Panc1 (cell line): ENCODE data around the gene CTNNBIP1. TPM values are rescaled to one million over a fixed set of nuclear protein-coding genes. Genes with fewer than 3 reads are reported as not detected.

Source experiments
- ATAC-seq: fragments of 200-7000 bp; cut with Tn5 transposase; 2 replicates; pipeline ENCODE4 v1.9.1; 2020; ENCODE audit warnings: mild to moderate bottlenecking, moderate library complexity
- BruUV-seq: library from RNA; stranded (reverse); fragments of 400-500 nt; replicated peaks from 2 replicates; lab custom pipeline; 2021; lab: Mats Ljungman, UMichigan
- CTCF ChIA-PET: fragments of 300-600 bp; sonication (Branson Sonifier 250); formaldehyde crosslinking; loops from one replicate; lab custom pipeline; 2022; ENCODE audit warnings: antibody characterized with exemption; lab: Charles Lee
- POLR2A ChIA-PET: fragments of 300-600 bp; sonication (Branson Sonifier 250); formaldehyde crosslinking; loops from one replicate; lab custom pipeline; 2022; ENCODE audit warnings: antibody characterized with exemption; lab: Charles Lee
- DNase-seq: peaks from one replicate; pipeline ENCODE4 v3.0.0-alpha.2; 2010; ENCODE audit warnings: low read depth, low spot score
- H3K27ac ChIP-seq: 2 replicates; pipeline ENCODE4 v1.5.1; 2011; ENCODE audit warnings: mild to moderate bottlenecking, low read length, inconsistent platforms
- H3K27me3 ChIP-seq: fragments of 200-500 bp; sonication (Bioruptor generic); 2 replicates; pipeline ENCODE4 v1.6.0; 2014; ENCODE audit warnings: low read length, inconsistent platforms; ENCODE audit not compliant: control insufficient read depth, insufficient read depth
- H3K36me3 ChIP-seq: fragments of 200-500 bp; sonication (Bioruptor generic); 2 replicates; pipeline ENCODE4 v1.5.1; 2014; ENCODE audit warnings: inconsistent platforms, mild to moderate bottlenecking, low read length, moderate library complexity; ENCODE audit not compliant: control insufficient read depth, insufficient read depth
- H3K4me1 ChIP-seq: 2 replicates; pipeline ENCODE4 v1.5.1; 2011; ENCODE audit warnings: inconsistent platforms, mild to moderate bottlenecking, low read length, moderate library complexity; ENCODE audit not compliant: control insufficient read depth, insufficient read depth
- H3K4me3 ChIP-seq, 2 experiments: 2 replicates each; pipeline ENCODE4 v1.5.1; 2011 to 2012; ENCODE audit warnings: low read depth in 2 of 2, low read length in 2 of 2, mild to moderate bottlenecking in 2 of 2, inconsistent platforms in 1 of 2, moderate library complexity in 1 of 2
- H3K9me3 ChIP-seq: fragments of 200-500 bp; sonication (Bioruptor generic); 2 replicates; pipeline ENCODE4 v1.5.1; 2014; ENCODE audit warnings: low read depth, mild to moderate bottlenecking, inconsistent platforms, low read length, moderate library complexity; ENCODE audit not compliant: control insufficient read depth, insufficient read depth
- POLR2AphosphoS5 ChIP-seq: IDR thresholded peaks from 2 replicates; pipeline ENCODE4 v1.6.1; 2012; ENCODE audit warnings: mild to moderate bottlenecking, low read depth, low read length, moderate library complexity
- SIN3A ChIP-seq: IDR thresholded peaks from 2 replicates; pipeline ENCODE4 v1.6.1; 2012; ENCODE audit warnings: low read depth, mild to moderate bottlenecking, low read length, moderate library complexity, borderline replicate concordance; ENCODE audit not compliant: insufficient read depth
- TCF7L2 ChIP-seq: IDR thresholded peaks from 2 replicates; pipeline ENCODE4 v1.6.1; 2011; ENCODE audit warnings: mild to moderate bottlenecking, low read depth, low read length, inconsistent platforms
- in situ Hi-C: cut with HindIII; loops from 2 replicates; pipeline ENCODE4 v1.10.0; 2016; ENCODE audit warnings: low sequenced_read_pairs, low pct_unique_long_range_greater_than_20kb
- intact Hi-C: fragments of 100-400 bp; cut with micrococcal nuclease; formaldehyde crosslinking; loops from one replicate; pipeline ENCODE4 v1.10.0; 2022; ENCODE audit not compliant: unreplicated experiment
- total RNA-seq: library from RNA; stranded (reverse); gene quantifications from one replicate; pipeline ENCODE4 v1.2.1, GENCODE V29; 2021; ENCODE audit not compliant: unreplicated experiment
- TF ChIP-seq, protein P1 (sequence below): fragments of 450-650 bp; IDR thresholded peaks from 2 replicates; pipeline ENCODE4 v1.5.1; 2017; ENCODE audit warnings: mild to moderate bottlenecking
- TF ChIP-seq, protein P2 (sequence below), 2 experiments: IDR thresholded peaks; 2 replicates each; pipeline ENCODE4 v1.6.1; 2011 to 2012; ENCODE audit warnings: low read depth in 2 of 2, control low read depth in 1 of 2, low read length in 1 of 2, mild to moderate bottlenecking in 1 of 2, moderate library complexity in 1 of 2; ENCODE audit not compliant: insufficient read depth in 1 of 2

CTNNBIP1 gene
- total RNA-seq, 1 experiment from 2014 or later: 36.9 TPM

DNA sequence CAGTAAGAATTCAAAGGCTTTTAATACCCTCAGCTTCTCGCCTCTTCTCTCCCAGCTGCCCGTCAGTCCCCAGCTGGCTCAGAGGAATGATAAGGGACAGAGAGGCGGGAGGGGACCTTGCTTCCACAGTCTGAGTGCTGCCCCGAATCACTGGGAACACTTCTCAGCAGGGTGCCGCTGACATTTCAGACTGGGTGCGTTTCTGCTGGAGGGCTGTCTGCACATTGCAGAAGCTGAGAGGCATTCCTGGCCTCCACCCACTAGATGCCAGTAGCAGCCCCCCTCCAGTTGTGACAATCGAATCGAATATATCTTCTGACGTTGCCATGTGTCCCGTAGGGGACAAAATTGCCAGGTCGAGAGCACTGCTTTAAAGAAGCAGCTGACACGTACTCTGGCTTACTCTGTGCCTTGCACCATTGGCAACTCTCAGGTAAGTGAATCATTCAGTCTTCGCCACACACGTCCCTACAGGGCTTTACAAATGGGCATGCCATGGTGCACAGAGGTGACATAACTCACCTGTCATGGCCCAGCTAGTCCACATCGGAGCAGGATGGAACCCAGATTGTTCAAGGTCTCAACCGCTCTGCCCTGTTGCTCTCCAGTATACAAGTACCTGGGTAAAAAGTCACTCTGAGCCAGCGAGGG is 23.9 kb downstream of the CTNNBIP1 start:
- ATAC-seq (no peak), DNase-seq (no peak)
- TF ChIP-seq TCF7L2: no peak
- TF ChIP-seq, protein P1, sequence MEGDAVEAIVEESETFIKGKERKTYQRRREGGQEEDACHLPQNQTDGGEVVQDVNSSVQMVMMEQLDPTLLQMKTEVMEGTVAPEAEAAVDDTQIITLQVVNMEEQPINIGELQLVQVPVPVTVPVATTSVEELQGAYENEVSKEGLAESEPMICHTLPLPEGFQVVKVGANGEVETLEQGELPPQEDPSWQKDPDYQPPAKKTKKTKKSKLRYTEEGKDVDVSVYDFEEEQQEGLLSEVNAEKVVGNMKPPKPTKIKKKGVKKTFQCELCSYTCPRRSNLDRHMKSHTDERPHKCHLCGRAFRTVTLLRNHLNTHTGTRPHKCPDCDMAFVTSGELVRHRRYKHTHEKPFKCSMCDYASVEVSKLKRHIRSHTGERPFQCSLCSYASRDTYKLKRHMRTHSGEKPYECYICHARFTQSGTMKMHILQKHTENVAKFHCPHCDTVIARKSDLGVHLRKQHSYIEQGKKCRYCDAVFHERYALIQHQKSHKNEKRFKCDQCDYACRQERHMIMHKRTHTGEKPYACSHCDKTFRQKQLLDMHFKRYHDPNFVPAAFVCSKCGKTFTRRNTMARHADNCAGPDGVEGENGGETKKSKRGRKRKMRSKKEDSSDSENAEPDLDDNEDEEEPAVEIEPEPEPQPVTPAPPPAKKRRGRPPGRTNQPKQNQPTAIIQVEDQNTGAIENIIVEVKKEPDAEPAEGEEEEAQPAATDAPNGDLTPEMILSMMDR: no peak
- TF ChIP-seq POLR2AphosphoS5: no peak
- TF ChIP-seq SIN3A: no peak
- TF ChIP-seq, protein P2, sequence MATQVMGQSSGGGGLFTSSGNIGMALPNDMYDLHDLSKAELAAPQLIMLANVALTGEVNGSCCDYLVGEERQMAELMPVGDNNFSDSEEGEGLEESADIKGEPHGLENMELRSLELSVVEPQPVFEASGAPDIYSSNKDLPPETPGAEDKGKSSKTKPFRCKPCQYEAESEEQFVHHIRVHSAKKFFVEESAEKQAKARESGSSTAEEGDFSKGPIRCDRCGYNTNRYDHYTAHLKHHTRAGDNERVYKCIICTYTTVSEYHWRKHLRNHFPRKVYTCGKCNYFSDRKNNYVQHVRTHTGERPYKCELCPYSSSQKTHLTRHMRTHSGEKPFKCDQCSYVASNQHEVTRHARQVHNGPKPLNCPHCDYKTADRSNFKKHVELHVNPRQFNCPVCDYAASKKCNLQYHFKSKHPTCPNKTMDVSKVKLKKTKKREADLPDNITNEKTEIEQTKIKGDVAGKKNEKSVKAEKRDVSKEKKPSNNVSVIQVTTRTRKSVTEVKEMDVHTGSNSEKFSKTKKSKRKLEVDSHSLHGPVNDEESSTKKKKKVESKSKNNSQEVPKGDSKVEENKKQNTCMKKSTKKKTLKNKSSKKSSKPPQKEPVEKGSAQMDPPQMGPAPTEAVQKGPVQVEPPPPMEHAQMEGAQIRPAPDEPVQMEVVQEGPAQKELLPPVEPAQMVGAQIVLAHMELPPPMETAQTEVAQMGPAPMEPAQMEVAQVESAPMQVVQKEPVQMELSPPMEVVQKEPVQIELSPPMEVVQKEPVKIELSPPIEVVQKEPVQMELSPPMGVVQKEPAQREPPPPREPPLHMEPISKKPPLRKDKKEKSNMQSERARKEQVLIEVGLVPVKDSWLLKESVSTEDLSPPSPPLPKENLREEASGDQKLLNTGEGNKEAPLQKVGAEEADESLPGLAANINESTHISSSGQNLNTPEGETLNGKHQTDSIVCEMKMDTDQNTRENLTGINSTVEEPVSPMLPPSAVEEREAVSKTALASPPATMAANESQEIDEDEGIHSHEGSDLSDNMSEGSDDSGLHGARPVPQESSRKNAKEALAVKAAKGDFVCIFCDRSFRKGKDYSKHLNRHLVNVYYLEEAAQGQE (IDR thresholded peaks at IDR 0.05; ENCODE audit: insufficient read depth in 1 of 2, low read depth in 2 of 2, low read length in 1 of 2): no peak
- no peak overlapping the region for H3K27ac ChIP-seq
- intact Hi-C loops: no loop called here
- no peaks in the 10 kb centered on the region for H3K9me3 ChIP-seq
- no peak overlapping the region for H3K4me3 ChIP-seq
- peaks cover 21% of the 10 kb centered on the region for H3K4me1 ChIP-seq
- in situ Hi-C loops: no loop called here
- no TSS peak for BruUV-seq
- ChIA-PET CTCF (no interaction called here), POLR2A (interaction anchor here (0.6 kb wide), 1 partner anchor 8 kb away, joined by 8 read pairs; no protein-coding TSS in a partner anchor)
- no peaks in the 10 kb centered on the region for H3K36me3 ChIP-seq
- no peaks in the 10 kb centered on the region for H3K27me3 ChIP-seq

DNA sequence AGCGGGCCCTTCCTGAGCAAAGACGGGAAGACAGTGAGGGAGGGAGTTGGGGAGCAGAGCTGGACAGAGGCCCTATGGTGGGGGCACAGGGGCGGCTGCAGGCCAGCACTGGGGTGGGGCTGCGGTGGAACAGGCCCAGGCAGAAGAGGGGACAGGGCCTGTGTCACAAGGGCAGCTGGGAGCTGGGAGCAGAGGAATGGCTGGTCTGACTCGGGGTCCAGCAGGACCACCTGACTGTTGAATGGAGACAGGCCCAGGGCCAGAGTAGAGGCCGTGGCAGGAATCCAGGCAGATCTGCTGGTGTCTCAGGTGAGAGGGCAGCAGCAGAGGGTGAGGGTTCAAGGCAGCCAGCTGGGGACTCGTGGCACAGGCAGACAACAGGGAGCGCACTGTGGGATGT is 25.3 kb downstream of the CTNNBIP1 start:
- TF ChIP-seq, protein P2 (IDR thresholded peaks at IDR 0.05; ENCODE audit: insufficient read depth in 1 of 2, low read depth in 2 of 2, low read length in 1 of 2): no peak
- TF ChIP-seq TCF7L2 (no peak), SIN3A (no peak), POLR2AphosphoS5 (no peak)
- TF ChIP-seq, protein P1: no peak
- Histone ChIP-seq H3K36me3 (no peaks in the 10 kb centered on the region), H3K4me3 (no peak overlapping the region), H3K4me1 (peaks cover 7% of the 10 kb centered on the region), H3K9me3 (no peaks in the 10 kb centered on the region), H3K27ac (no peak overlapping the region), H3K27me3 (no peaks in the 10 kb centered on the region)
- ATAC-seq (no peak), DNase-seq (no peak)
- intact Hi-C loops (no loop called here), in situ Hi-C loops (no loop called here)
- no TSS peak for BruUV-seq
- ChIA-PET CTCF (no interaction called here), POLR2A (no interaction called here)
